ENCODE measurements around the gene MAS1L.

- no peak for TF ChIP-seq CTCF (IDR thresholded peaks at IDR 0.05)
- no peak for TF ChIP-seq POLR2A (IDR thresholded peaks at IDR 0.05)
These were observed 34.5 kb upstream of the MAS1L start for GRCh38 chr6:29522227-29522626.
